Measurements from ENCODE around the gene TSPYL4. TPM values are rescaled to one million over a fixed set of nuclear protein-coding genes. Genes with fewer than 3 reads are reported as not detected.
"Not testable (repeated sequence)": the region's sequence is repeated elsewhere in the genome, so short reads cannot be mapped to it uniquely, and the experiment has no call there.

TSPYL4 gene
- polyA plus RNA-seq, 3 donors, result 1.8 to 3.6 (median 2.2) TPM

GRCh38 chr6:116286773-116287358 lies 33.0 kb upstream of the TSPYL4 start:
- intact Hi-C loops (cut with micrococcal nuclease), result no loop called here
- peak; percentile 15 to 50 (median 33) for DNase-seq
- Histone ChIP-seq H3K9me3 (replicated peaks in 1 of 2; ENCODE audit: control insufficient read depth in 1 of 2, insufficient read depth in 1 of 2, low read length in 2 of 2) (no peaks in the 10 kb centered on the region), H3K4me3 (replicated peaks in 1 of 3; ENCODE audit: low read depth in 2 of 3, low read length in 3 of 3) (no peak overlapping the region), H3K27me3 (ENCODE audit: control insufficient read depth in 2 of 2, insufficient read depth in 2 of 2, low read length in 2 of 2) (no peaks in the 10 kb centered on the region), H3K9ac (ENCODE audit: insufficient read depth, low read length, poor library complexity, severe bottlenecking) (no peak overlapping the region), H3K79me2 (ENCODE audit: insufficient read depth, low read length) (no peaks in the 10 kb centered on the region), H3K4me1 (ENCODE audit: control insufficient read depth in 1 of 2, insufficient read depth in 2 of 2, low read length in 2 of 2) (peaks cover under 1% of the 10 kb centered on the region in 2 donors), H3K4me2 (replicated peaks; ENCODE audit: extremely low read depth, low read length, poor library complexity, severe bottlenecking) (no peak overlapping the region), H2AFZ (ENCODE audit: insufficient read depth, low read depth, low read length, poor library complexity, severe bottlenecking) (no peak overlapping the region), H3K36me3 (replicated peaks in 1 of 2; ENCODE audit: control insufficient read depth in 1 of 2, insufficient read depth in 2 of 2, low read length in 2 of 2) (no peaks in the 10 kb centered on the region), H3K27ac (ENCODE audit: low read depth in 1 of 2, low read length in 2 of 2) (no peak overlapping the region), H4K20me1 (ENCODE audit: insufficient read depth, low read length) (no peaks in the 10 kb centered on the region)
- Mint-ChIP-seq H3K9me3 (peaks cover 0 to 6% (median 0%) of the 10 kb centered on the region in 7 donors), H3K27ac (no peak overlapping the region), H3K36me3 (no peaks in the 10 kb centered on the region), H3K4me1 (peaks cover 2% of the 10 kb centered on the region), H3K4me3 (no peak overlapping the region), H3K27me3 (ENCODE audit: low read depth in 3 of 3) (peaks cover 0 to 2% (median 1%) of the 10 kb centered on the region in 3 donors)
- TF ChIP-seq CTCF (IDR thresholded peaks at IDR 0.05), result no peak
- WGBS (ENCODE audit: insufficient coverage), result no CpG with 5 or more reads among the region's 1 CpG

- intact Hi-C loops (cut with micrococcal nuclease); H2AFZ ChIP-seq (ENCODE audit: insufficient read depth, low read depth, low read length, poor library complexity, severe bottlenecking); H3K36me3 ChIP-seq (replicated peaks in 1 of 2; ENCODE audit: control insufficient read depth in 1 of 2, insufficient read depth in 2 of 2, low read length in 2 of 2); H4K20me1 ChIP-seq (ENCODE audit: insufficient read depth, low read length); H3K79me2 ChIP-seq (ENCODE audit: insufficient read depth, low read length); H3K4me1 Mint-ChIP-seq; H3K9ac ChIP-seq (ENCODE audit: insufficient read depth, low read length, poor library complexity, severe bottlenecking); H3K27ac Mint-ChIP-seq; H3K9me3 Mint-ChIP-seq; H3K27me3 Mint-ChIP-seq (ENCODE audit: low read depth in 3 of 3); H3K36me3 Mint-ChIP-seq; H3K4me3 ChIP-seq (replicated peaks in 1 of 3; ENCODE audit: low read depth in 2 of 3, low read length in 3 of 3); H3K4me1 ChIP-seq (ENCODE audit: control insufficient read depth in 1 of 2, insufficient read depth in 2 of 2, low read length in 2 of 2); H3K4me3 Mint-ChIP-seq; H3K4me2 ChIP-seq (replicated peaks; ENCODE audit: extremely low read depth, low read length, poor library complexity, severe bottlenecking); H3K9me3 ChIP-seq (replicated peaks in 1 of 2; ENCODE audit: control insufficient read depth in 1 of 2, insufficient read depth in 1 of 2, low read length in 2 of 2); DNase-seq; H3K27me3 ChIP-seq (ENCODE audit: control insufficient read depth in 2 of 2, insufficient read depth in 2 of 2, low read length in 2 of 2); H3K27ac ChIP-seq (ENCODE audit: low read depth in 1 of 2, low read length in 2 of 2): not testable (repeated sequence)
- 100% methylated on average over 1 of the region's 4 CpGs for WGBS (ENCODE audit: insufficient coverage)
Observed at GRCh38 chr6:116284984-116285383, 31.1 kb upstream of the TSPYL4 start.

All from CD14-positive monocyte (primary cell).